ENCODE results near the gene WIPI1.

The WIPI1 gene

GRCh38 chr17:68446626-68447041 is 10.7 kb downstream of the WIPI1 start:
- ChIA-PET POLR2A (interaction anchor here (1.2 kb wide), 1 partner anchor 92 kb away, joined by 5 read pairs; no protein-coding TSS in a partner anchor), CTCF (interaction anchor here (0.8 to 3.8 kb wide), 3 partner anchors 10 to 48 kb away, joined by 3 to 36 read pairs (median 4); no protein-coding TSS in a partner anchor)
- H3K4me3 ChIP-seq (ENCODE audit: low read depth, low read length) = no peak overlapping the region
- TF ChIP-seq CTCF (IDR thresholded peaks at IDR 0.05; ENCODE audit: insufficient read depth, low read length, missing control alignments) = no peak
- no peak for DNase-seq (ENCODE audit: low read depth, low spot score)

- no peak for TF ChIP-seq CTCF (IDR thresholded peaks at IDR 0.05; ENCODE audit: insufficient read depth, low read length, missing control alignments)
- ChIA-PET CTCF (interaction anchor here (1.0 to 16.5 kb wide), 5 partner anchors 9 to 184 kb away, joined by 4 to 213 read pairs (median 6); no protein-coding TSS in a partner anchor), POLR2A (no interaction called here)
- no peak for DNase-seq (ENCODE audit: low read depth, low spot score)
- no peak overlapping the region for H3K4me3 ChIP-seq (ENCODE audit: low read depth, low read length)
Measured at GRCh38 chr17:68445671-68446070, 11.6 kb downstream of the WIPI1 start.

- POLR2A ChIA-PET = no interaction called here
Measured at GRCh38 chr17:68443972-68444464, 13.3 kb downstream of the WIPI1 start.

GRCh38 chr17:68441070-68441770 is 16.1 kb downstream of the WIPI1 start:
- no peak for TF ChIP-seq CTCF (IDR thresholded peaks at IDR 0.05; ENCODE audit: insufficient read depth, low read length, missing control alignments)
- ChIA-PET CTCF (interaction anchor here (1.1 to 16.5 kb wide), 6 partner anchors 9 to 180 kb away, joined by 3 to 213 read pairs (median 19); partner anchors contain the start of gene WIPI1), POLR2A (no interaction called here)
- H3K4me3 ChIP-seq (ENCODE audit: low read depth, low read length) = no peak overlapping the region
- DNase-seq (ENCODE audit: low read depth, low spot score) = no peak

More at GRCh38 chr17:68443972-68444464, 13.3 kb downstream of the WIPI1 start:
- DNase-seq (ENCODE audit: low read depth, low spot score) = no peak
- no peak for TF ChIP-seq CTCF (IDR thresholded peaks at IDR 0.05; ENCODE audit: insufficient read depth, low read length, missing control alignments)
- no peak overlapping the region for H3K4me3 ChIP-seq (ENCODE audit: low read depth, low read length)
- CTCF ChIA-PET = interaction anchor here (0.6 to 16.5 kb wide), 6 partner anchors 12 to 183 kb away, joined by 3 to 213 read pairs (median 4); partner anchors contain the start of gene WIPI1

- no peak for DNase-seq (ENCODE audit: low read depth, low spot score)
- H3K4me3 ChIP-seq (ENCODE audit: low read depth, low read length) = no peak overlapping the region
- ChIA-PET CTCF (interaction anchor here (1.1 to 16.5 kb wide), 5 partner anchors 8 to 179 kb away, joined by 3 to 213 read pairs (median 25); partner anchors contain the start of gene WIPI1), POLR2A (no interaction called here)
- no peak for TF ChIP-seq CTCF (IDR thresholded peaks at IDR 0.05; ENCODE audit: insufficient read depth, low read length, missing control alignments)
Measured at GRCh38 chr17:68440526-68440925, 16.8 kb downstream of the WIPI1 start.

- CTCF ChIA-PET = interaction anchor here (0.5 to 16.5 kb wide), 9 partner anchors 8 to 475 kb away, joined by 3 to 213 read pairs (median 6); partner anchors contain the start of gene WIPI1
- no peak overlapping the region for H3K4me3 ChIP-seq (ENCODE audit: low read depth, low read length)
- POLR2A ChIA-PET = no interaction called here
- DNase-seq (ENCODE audit: low read depth, low spot score) = no peak
- no peak for TF ChIP-seq CTCF (IDR thresholded peaks at IDR 0.05; ENCODE audit: insufficient read depth, low read length, missing control alignments)
Measured at GRCh38 chr17:68439656-68440290, 17.5 kb downstream of the WIPI1 start.

Measured in AG04449 (cell line).